ENCODE measurements around the gene SMAD3.

The SMAD3 gene

DNA sequence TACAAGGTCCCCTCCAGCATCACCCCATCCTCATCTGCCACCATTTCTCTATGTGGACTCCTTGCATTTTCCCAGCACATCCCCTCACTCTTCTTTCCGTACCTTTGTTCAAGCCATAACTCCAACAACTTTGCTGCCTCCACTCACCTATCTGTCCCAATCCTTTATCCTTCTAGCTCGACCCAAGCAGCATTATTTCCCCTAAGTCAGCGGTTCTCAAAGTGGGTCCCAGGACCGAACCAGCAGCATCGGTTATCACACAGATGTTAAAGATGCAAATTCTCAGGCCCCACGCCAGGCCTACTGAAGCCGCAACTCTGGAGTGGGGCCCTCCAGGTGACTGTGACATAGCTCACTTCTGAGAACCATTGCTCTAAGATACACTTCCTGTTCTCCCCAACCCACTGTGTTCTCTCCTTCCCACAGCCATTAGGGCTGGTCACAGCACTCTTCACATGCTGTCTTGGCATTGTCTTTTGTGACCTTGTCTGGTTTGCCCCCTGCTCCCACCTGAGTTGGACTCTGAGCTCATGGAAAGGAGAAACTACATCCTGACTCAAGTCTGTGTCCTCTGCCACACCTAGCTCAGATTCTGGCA lies 132.9 kb downstream of the SMAD3 start:
- TF ChIP-seq, protein P1, sequence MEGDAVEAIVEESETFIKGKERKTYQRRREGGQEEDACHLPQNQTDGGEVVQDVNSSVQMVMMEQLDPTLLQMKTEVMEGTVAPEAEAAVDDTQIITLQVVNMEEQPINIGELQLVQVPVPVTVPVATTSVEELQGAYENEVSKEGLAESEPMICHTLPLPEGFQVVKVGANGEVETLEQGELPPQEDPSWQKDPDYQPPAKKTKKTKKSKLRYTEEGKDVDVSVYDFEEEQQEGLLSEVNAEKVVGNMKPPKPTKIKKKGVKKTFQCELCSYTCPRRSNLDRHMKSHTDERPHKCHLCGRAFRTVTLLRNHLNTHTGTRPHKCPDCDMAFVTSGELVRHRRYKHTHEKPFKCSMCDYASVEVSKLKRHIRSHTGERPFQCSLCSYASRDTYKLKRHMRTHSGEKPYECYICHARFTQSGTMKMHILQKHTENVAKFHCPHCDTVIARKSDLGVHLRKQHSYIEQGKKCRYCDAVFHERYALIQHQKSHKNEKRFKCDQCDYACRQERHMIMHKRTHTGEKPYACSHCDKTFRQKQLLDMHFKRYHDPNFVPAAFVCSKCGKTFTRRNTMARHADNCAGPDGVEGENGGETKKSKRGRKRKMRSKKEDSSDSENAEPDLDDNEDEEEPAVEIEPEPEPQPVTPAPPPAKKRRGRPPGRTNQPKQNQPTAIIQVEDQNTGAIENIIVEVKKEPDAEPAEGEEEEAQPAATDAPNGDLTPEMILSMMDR (conservative IDR thresholded peaks at IDR 0.05): no peak
- no peak overlapping the region for H3K27ac ChIP-seq

DNA sequence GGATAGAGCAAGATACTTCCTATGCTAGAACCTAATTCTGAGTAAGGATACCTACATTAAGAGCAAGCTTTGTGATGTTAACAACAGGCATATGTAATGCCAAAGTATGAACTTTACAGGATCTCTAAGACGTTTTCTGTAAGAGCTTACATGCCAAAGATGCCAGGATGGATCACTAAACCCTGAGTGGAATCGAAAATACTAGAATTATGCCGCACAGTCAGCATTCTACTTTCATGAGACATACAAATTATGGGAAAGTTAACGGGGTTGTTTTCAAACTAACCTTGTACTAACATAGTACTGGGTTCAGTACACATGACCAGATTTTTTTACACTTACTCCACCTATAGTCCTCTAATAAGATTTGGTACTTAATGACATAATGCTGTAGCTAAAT lies 134.0 kb downstream of the SMAD3 start:
- H3K27ac ChIP-seq: no peak overlapping the region
- TF ChIP-seq, protein P1 (conservative IDR thresholded peaks at IDR 0.05): no peak

DNA sequence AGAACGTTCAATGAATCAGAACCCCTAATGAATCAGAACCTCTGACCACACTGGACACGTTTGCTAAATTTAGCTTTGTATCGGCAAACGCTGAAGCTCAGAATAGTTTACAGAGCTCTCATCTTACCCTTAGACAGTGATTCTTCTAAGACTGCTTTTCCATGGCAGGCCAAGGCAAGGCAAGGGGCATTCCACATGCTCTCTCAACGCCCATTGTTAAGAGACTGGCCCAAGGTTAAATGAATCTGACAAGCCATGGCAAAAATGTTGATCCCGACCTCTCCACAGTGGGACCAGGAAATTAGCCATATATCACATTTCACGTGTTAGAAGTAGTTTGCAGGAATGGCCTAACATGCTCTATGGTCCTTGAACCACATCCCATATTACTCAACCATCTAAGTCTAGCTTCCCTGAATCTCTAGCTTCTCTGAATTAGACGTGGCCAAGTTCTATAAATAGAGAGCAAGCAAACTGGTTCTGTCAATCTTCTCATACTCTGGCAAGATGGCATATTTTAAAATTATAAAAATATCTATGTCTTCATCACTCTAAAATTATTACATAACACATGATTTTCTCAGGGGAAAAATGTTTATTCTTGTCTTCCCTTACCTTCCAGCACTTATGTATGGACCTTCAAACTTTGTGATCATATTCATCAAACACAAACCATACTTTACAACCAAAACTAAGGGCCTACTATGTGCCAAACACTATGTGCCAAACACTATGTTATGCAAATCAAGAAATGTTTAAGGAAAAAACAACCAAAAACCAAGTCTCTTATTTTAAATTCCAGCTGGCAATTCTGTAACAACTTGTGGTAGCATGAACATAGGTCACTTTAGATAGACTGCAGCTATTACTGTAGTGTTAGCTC lies 134.7 kb downstream of the SMAD3 start:
- H3K27ac ChIP-seq: no peak overlapping the region

GRCh38 chr15:67201136-67201535 lies 135.7 kb downstream of the SMAD3 start:
- H3K27ac ChIP-seq: no peak overlapping the region

More for the DNA sequence above, 134.7 kb downstream of the SMAD3 start:
- TF ChIP-seq, protein P1 (conservative IDR thresholded peaks at IDR 0.05): no peak

DNA sequence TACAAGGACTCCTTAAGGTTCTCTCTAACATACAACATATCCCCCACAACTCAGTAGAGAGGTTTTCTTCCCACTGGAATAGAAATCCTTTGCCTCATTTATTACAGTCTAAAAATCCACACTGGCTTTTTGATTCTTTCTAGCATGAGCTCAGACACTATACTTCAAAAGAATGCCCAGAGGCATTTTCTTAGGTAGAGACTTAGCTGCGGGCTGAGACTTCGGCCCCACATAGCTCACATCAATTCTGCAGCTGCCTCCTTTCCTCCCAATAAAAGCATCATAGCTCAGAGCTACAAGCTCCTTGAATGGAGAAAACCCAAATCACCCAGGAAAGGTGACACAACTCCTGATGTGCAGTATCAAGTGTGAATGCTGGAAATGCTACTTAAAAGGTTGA lies 136.7 kb downstream of the SMAD3 start:
- TF ChIP-seq, protein P1 (conservative IDR thresholded peaks at IDR 0.05): no peak
- no peak overlapping the region for H3K27ac ChIP-seq

More at GRCh38 chr15:67201136-67201535, 135.7 kb downstream of the SMAD3 start:
- TF ChIP-seq, protein P1 (conservative IDR thresholded peaks at IDR 0.05): no peak

DNA sequence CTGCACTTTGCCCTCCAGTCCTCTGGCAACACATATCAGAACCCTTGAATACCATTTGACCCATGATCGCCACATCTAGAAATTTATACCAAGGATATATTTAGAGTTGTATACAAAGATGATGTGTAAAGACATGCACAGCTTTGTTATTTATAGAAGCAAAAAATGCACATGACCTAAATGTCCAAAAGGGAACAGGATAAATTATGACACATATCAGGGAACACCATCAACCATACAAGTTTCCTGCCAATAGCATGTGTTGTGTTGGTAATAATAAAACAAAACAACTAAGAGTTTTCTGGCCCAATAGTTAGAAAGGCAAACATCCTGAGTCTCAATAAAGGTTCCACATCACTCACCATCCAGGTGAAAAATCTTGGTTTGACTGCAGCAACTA lies 137.6 kb downstream of the SMAD3 start:
- TF ChIP-seq, protein P1 (conservative IDR thresholded peaks at IDR 0.05): no peak

DNA sequence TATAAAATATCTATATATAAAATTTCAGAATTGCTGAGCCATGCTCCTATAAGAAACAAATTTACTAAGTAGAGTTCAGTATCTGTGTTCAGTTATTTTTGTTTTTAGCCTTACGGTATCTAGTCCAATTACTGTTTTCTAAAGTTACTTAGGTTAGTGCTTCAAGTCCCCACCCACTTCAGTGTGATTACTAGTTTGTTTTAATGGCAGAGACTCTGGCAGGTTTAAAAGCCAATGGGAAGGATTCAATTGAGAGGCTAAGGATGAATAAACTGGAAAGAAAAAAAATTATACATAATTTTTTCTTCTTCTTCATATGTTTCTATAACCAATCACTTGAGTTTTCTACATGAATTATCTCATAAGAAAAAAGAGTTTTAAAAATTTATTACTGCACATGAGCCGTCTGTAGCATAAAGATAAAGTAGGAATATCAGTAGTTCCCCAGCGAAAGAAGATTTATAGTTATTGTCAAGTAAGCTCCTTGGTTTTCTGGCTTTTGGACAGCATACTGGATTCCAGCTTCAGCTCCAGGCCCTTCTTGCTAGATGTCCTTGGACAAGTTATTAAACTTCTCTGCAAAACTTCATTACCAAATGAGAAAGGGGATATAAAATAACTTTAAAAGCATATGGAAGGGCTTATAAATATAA lies 142.3 kb downstream of the SMAD3 start:
- TF ChIP-seq, protein P1 (conservative IDR thresholded peaks at IDR 0.05): no peak
- H3K27ac ChIP-seq: no peak overlapping the region

More for the DNA sequence above, 137.6 kb downstream of the SMAD3 start:
- H3K27ac ChIP-seq: peak overlapping the region; percentile 35

All from VCaP (cell line).